Measurements from ENCODE around the gene PLPPR2.
"Not testable (repeated sequence)": the region's sequence is repeated elsewhere in the genome, so short reads cannot be mapped to it uniquely, and the experiment has no call there.

PLPPR2 gene

DNA sequence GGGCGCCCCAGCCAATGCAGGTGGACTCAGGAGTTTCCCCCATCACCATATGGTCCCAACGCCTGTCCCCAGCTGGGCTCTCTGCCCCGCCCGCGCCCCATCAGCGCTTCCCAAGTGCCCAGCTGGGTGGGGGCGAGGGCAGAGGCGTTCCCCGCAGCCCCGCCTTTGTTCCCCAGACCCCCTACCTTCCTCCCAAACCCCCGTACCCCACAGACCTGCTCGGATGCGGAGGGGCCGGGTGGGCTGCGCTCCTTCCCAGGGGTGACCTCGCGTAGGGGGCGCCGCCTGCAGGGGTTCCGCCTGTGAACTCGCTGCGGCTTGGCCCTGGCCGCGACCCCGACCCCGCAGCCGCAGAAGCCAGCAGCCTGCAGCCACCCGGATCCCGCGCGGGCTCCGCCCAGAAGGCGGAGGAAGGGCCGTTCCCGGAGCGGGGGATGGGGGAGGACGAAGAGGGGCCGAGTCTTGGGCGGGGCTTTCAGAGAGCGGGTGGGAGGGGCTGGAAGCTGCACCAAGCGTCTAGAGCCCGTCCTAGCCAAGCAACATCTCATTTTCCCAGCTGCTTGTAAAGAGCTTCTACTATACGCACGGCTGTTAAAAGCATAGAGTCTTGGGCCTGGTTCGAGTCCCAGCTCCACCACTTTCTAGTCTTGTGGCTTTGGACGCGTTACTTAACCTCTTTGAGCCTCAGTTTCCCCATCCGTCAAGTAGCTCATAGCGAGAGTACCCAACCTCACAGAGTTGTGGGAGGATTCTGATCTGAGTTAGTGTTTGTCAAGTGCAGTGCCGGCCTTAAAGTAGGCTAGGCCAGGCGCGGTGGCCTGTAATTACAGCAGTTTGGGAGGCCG is 15.8 kb upstream of the PLPPR2 start, which contains the start of gene RAB3D:
RAB3D (minus strand) TSS at position 404 of the 845 bp plus-strand sequence. CDS start 2,258 bp downstream, outside the sequence.
- peak; percentile 86 for DNase-seq

DNA sequence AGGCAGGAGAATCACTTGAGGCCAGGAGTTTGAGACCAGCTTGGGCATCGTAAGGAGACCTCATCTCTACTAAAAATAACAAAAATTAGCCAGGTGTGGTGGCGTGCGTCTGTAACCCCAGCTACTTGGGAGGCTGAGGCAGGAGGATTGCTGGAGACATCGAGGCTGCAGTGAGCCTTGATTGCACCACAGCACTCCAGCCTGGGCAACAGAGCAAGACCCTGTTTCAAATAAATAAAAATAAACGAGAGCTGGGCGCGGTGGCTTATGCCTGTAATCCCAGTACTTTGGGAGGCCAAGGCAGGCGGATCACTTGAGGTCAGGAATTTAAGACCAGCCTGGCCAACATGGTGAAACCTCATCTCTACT is 15.1 kb upstream of the PLPPR2 start:
- not testable (repeated sequence) for DNase-seq

DNA sequence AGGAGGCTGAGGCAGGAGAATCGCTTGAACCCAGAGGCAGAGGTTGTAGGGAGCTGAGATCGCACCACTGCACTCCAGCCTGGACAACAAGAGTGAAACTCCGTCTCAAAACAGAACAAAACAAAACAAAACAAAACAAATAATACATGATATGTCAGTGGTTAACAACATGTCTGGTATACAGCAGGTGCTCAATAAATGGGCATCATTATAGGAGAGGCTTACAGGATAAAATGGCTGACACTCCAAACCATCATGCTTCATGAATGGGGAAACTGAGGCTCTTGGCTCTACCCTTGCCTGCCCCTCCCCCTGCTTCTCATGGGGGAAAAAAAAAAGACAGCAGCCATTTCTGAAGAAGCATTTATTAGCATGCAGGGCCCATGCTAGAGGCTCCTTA is 12.8 kb upstream of the PLPPR2 start:
- DNase-seq, result no peak

DNA sequence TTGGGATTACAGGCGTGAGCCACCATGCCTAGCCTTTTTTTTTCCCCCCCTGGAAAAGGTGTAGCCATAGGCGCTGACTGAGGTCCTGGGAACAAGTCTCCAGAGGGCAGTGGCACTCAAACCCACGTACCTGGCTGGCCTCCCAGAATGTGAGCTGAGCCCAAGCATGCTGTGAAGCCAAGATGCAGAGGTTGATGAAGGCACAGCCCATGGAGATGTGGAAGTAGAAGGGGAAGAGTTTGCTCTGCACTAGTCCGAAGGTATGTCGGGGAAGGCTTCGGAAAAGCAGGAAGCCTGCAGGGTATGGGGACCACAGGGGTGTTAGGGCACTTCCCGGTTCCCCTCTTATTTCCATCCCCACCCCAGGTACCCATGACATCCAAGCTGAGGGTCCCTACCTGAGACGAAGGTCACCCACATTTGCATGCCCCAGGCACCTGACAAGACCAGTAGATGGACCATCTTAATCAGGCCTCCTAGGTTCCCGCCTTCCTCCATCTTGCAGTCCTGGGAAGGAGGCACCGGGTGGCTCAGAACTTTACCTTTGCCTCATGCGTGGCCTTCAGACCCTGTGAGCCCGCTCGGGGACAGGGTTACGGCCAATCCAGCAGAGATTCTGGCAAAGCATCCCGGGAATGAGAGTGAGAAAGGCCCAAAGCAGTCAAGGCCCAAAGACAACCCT is 10.0 kb upstream of the PLPPR2 start:
- DNase-seq, result no peak

DNA sequence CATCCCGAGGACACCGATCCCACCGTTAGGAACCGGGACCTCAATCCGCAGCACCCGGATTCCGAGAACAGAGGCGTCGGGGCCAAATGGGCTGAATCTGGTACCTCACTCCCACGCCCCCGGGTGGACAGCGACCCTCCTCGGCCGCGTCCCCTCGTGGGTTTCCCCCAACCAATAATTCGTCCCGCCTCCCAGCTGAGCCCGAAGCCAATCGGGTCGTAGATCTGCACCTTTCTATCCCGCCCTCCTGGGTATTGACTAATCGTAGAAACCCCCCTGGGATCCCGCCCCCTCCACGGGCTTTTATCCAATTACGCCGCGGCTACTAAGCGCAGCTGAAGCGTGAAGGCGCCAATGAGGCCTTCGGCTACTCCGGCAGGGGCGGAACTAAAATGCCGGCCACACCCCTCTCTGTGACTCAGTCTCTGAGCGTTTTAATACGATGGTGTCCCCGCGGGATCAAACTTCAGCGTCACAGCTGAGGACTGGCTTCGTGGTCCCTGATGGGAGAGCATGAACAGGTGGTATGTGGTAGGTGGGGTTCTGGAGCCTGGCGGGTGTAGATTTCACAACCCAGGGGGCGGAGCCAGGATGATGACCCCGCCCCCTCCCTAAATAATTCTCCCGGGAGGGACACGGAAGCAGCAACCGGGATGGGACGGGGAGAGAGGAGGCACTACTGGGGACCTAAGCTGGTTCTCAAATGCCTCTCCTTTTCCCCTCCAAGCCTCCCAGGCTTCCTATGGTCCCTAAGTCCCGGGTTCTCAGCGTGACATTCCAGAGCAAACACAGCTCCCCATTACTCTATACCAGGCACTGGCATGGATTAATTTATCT is 8.9 kb upstream of the PLPPR2 start, which contains the start of the genes CCDC159 and TMEM205:
CCDC159 (plus strand) TSS at position 416 of the 837 bp plus-strand sequence; CDS start at position 504, 88 bp downstream.
TMEM205 (minus strand) TSS at position 165 of the 837 bp plus-strand sequence. CDS start 649 bp downstream, outside the sequence.
- DNase-seq, result peak; percentile 99

DNA sequence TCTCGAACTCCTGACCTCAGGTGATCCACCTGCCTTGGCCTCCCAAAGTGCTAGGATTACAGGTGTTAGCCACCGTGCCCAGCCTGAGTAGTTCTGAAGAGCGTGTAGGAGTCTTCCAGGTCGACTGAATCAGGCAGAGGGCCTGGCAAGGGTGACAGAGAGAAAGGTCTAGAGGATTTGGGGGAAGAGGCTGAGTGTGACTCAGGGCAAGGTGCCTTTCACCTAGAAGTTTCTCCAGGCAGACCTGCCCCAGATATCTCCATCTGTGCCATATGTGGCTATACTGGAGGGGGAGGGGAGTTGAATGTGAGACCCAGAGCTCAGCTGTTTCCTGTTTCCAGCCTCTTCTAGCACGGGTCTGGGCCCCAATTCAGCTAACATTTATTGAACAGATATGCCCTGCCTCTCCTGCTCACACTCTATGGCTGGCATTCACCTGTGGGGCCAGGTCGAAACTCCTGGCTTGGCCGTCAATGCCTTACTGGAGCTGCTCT is 7.6 kb upstream of the PLPPR2 start:
- DNase-seq, result no peak

DNA sequence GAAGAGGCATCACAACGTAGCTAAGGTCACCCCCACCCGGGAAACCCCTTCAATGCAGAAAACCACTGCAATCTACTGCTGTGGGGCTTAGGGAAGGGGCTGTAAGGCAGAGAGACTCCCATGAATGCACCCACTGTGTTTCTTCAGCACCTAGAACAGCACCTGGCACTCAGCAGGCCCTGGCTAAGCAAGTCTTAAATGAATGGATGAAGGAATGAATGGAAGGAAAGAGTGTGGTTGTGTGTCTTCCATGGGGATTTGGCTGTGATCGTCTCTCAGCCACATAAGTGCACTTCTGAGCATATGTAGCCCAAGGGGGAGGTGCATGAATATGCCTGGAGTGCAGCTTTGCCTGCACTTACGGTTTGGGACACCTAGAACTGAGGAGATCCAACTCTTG is 6.1 kb upstream of the PLPPR2 start:
- no peak for DNase-seq

DNA sequence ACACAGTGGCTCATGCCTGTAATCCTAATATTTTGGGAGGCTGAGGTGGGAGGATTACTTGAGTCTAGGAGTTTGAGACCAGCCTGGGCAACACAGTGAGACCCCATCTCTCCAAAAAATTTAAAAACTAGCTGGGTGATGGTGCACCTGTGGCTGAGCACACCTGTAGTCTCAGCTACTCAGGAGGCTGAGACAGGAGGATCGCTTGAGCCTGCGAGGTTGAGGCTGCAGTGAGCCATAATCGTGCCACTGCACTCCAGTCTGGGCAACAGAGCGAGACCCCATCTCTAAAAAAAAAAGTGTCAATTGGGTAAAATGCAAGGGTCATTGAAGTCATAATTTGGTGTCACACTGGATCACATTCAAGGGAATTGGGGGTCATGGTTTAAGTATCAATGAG is 1.1 kb upstream of the PLPPR2 start:
- not testable (repeated sequence) for DNase-seq

DNA sequence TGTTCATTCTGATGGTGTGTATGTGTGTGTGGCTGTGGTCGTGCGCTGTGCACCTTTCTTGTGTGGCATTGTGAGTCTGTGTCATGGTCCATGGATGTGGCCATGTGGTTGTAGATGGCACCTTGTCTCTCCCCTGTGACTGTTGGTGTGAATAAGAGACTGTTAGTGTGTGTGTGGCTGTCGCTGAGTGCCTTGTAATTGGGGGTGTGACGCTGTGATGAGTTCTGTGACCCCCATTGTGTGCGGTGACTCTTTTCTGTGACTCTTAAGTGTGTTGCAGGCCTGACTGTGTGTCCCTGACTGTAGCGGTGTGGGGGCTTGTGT is 804 bp downstream of the PLPPR2 start:
- DNase-seq, result no peak

DNA sequence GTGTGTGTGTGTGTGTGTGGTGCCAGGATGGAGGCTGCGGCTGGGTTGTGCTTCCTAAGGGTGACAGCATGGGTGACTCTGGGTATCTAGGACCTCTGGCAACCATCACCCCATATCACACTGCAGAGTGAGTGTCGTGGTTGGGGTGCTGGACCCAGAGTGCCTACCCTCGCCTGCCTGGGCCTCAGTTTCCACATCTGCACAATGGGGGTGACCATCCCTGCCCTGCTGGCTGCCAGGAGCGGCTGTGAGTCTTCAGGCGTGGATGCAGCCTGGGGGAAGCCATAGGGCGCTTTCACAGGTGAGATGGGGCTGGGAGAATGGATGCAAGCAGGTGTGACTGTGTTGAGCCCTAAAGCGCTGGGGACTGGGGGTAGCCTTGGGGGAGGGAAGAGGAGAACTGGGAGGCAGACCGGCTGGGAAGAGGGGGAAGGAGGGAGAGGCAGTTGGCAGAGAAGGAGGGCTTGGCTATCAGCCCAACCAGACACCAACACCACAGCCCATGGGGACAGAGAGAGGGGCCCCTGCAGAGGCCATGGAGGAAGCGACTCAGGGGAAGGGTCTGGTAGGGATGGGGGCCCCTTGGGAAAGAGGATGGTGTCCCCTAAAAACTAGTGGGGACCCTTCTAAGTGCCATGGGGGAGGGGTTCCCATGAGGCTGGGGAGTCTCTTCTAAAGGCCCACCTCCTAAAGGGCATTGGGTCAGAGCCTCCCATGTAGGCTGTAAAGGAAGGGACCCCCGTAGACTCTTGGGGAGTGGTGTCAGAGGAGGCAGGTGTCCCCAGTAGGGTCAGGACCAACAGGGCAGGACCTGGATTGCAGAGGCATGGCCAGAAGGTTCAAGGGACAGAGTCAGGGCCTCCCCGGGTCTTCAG is 1.7 kb downstream of the PLPPR2 start:
- DNase-seq, result no peak

DNA sequence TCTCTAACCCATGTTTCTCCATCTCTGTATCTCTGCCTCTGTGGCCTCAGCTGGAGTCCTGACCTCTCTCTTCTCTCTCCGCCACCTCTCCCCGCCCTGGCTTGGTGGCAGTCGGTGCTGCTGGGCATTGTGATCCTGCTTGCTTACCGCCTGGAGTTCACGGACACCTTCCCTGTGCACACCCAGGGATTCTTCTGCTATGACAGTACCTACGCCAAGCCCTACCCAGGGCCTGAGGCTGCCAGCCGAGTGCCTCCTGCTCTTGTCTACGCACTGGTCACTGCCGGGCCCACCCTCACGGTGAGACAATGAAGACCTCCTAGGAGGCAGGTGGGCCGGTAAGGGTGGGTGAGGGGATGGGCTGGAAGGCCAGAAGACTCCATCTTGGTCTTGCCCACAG is 4.2 kb downstream of the PLPPR2 start:
- DNase-seq, result no peak

DNA sequence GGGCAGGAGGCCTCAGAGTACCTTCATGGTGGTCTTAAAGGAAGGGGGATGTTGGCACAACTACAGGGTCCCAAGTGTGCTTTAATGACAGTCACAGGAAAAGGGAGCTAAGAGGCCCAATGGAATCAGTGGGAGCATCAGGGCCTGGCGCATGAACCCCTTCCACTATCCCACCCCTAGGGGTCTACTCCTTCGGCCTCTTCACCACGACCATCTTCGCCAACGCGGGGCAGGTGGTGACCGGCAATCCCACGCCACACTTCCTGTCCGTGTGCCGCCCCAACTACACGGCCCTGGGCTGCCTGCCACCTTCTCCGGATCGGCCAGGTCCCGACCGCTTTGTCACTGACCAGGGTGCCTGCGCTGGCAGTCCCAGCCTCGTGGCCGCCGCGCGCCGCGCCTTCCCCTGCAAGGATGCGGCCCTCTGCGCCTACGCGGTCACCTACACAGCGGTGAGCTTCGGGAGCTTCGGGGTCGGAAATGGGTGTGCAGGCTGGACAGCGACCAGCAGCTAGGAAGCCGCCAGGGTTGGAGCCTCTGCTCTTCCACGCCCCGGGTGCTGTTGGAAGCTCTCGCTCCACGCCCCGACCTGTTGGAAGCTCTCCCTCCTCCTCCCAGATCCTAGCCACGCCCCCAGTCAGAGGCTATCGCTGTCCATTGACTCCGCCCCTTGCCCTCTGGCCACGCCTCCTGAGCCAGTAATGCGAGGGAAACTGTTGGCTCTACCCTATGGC is 6.0 kb downstream of the PLPPR2 start:
- DNase-seq, result no peak

DNA sequence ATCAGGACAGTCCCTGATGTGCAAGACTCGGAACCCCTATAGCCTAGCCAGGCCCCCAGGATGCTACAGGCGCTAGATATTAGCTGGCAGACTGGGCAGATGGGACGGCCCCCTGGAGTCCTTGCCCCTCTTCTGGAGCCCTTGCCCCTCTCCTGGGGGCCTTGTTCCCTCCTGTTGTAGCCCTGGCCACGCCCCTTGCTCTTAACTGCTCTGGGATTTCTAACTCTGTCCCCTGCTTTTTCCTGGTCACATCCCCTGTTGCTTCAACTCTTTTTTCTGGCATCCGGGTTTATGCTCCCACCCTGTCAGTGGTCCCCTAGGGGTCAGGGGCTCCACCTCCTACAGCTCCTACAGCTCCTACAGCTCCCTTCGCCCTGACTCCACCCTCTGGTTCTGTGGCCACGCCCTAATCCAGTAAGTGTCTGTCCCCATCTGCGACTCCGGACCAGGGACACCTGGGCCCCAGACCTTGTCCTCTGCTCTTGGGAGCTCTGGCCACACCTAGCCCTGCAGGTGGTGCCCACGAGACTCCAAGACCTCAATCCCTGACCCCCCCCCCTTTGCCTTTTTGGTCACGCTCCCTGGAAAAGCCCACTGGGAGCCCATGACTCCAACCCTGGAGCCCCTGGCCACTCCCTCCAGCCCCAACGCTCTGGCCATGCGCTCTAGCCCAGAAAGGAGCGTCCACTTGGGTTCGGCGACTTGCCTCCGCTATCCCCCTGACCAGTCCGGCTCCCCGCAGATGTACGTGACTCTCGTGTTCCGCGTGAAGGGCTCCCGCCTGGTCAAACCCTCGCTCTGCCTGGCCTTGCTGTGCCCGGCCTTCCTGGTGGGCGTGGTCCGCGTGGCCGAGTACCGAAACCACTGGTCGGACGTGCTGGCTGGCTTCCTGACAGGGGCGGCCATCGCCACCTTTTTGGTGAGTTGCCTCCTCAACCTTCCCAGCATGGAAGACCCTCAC is 6.8 kb downstream of the PLPPR2 start:
- no peak for DNase-seq

DNA sequence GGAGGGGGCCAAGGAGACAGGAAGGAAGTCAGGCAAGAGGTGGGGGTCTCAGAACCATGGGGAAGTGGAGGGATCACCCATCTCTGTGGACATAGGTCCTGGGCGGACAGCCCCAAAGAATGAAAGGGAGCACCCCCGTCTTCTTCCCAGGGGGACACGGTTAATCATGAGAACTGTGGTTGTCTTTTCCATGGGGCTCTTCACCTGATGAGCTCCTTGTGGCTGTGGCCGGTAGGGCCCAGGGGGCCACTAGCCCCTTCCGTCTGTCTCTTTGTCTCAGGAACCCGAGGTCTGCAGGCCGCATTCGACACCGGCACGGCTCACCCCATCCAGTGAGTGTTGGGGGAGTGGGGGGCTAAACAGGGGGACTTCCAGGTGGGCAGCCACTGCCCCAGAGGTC is 8.6 kb downstream of the PLPPR2 start:
- no peak for DNase-seq

DNA sequence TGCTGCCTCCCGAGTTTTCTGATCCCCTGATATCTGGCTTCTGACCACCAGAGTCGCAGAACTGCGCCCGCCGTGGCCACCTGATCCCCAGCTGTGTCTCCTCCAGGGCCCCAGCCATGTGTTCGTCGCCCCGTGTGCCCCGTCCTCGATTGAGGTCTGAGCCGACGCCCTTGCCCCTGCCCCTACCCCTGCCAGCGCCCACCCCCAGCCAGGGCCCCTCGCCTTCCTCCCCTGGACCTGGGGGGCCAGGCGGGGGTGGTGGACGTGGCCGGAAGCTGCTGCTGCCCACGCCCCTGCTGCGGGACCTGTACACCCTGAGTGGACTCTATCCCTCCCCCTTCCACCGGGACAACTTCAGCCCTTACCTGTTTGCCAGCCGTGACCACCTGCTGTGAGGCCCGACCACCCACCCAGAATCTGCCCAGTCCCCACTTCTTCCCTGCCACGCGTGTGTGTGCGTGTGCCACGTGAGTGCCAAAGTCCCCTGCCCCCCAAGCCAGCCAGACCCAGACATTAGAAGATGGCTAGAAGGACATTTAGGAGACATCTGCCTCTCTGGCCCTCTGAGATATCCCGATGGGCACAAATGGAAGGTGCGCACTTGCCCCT is 9.2 kb downstream of the PLPPR2 start:
- DNase-seq, result no peak

DNA sequence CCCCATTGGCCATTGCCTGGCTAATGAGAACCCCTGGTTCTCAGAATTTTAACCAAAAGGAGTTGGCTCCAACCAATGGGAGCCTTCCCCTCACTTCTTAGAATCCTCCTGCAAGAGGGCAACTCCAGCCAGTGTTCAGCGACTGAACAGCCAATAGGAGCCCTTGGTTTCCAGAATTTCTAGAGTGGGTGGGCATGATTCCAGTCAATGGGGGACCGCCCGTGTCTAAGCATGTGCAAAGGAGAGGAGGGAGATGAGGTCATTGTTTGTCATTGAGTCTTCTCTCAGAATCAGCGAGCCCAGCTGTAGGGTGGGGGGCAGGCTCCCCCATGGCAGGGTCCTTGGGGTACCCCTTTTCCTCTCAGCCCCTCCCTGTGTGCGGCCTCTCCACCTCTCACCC is 9.7 kb downstream of the PLPPR2 start:
- DNase-seq, result no peak

DNA sequence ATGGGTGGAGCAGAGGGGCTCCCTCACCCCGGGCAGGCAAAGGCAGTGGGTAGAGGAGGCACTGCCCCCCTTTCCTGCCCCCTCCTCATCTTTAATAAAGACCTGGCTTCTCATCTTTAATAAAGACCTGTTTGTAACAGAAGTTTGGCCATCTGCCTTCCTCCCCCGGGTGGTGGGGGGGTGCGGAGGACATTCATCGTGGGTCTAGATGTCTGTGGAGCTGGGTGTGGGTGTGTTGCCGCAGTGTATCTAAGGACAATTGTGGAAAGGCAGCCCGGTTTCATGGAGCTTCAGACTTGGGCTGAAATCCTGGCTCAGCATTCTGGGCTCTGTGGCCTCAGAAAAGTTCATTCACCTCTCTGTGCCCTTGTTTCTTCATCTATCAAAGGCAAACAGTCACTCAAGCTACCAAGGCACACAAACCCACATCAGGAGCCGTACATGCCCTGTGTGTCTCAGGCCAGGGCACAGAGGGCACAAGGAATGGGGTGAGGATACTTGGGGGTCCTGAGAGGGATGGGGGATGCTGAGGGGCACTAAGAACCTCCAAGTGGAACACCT is 10.4 kb downstream of the PLPPR2 start:
- no peak for DNase-seq

DNA sequence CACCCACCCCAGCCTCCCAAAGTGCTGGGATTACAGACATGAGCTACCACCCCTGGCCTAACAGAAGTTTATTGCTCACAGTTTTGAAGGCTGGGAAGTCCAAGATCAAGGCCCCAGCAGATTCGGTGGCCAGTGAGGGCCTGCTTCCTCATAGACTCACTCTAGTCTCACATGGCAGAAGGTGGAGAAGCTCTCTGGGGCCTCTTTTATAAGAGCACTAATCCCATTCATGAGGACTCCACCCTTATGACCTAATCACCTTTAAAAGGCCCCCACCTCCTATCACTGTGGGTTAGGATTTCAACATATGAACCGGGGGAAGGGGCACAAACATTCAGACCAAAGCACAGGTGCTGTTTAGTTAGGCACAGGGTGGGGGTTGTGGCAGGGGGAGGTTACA is 12.3 kb downstream of the PLPPR2 start:
- no peak for DNase-seq

DNA sequence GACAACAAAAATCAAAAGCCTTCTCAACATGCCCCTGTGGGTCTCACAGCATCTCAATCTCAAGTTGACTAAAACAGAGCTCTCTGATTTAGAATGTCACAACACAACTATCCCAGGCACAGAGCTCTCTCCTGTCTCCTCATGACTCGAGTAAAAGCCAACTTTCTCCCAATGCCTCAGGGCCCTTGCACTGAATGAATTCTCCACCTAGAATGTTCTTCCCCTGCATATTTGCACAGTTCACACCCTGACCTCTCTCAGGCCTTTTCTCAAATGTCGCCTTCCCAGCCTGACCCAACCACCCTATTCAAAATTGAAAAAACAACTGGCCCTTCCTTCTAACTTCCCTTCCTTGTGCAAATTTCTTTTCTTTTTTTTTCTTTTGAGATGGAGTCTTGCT is 15.5 kb downstream of the PLPPR2 start:
- no peak for DNase-seq
